ENCODE measurements around the gene PIGM. TPM values are rescaled to one million over a fixed set of nuclear protein-coding genes. Genes with fewer than 3 reads are reported as not detected.

PIGM gene
- total and polyA plus RNA-seq, 7 experiments from 2014 or later, result 4.0 to 11.4 (median 5.0) TPM

DNA sequence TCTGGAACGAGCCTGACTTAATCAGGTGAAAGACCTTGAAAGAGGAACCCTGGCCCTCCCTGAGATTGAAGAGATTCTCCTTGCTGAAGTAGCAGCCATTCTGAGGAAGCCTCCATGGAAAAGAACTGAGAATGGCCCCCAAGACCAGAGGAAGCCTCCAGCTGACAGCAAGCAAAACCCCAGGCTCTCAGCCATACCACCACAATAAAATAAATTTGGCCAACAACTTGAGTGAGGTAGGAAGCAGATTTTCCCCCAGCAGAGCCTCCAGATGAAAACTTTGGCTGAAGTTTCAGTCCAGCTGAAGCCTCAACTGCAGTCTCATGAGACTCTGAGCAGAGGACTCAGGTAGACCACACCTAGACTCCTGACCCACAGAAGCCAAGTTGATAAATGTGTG is 43.8 kb downstream of the PIGM start:
- ChIA-PET POLR2A (interaction anchor here (1.0 kb wide), 1 partner anchor 9 kb away, joined by 3 read pairs; no protein-coding TSS in a partner anchor), CTCF (no interaction called here)
- Mint-ChIP-seq H3K9me3 (no peaks in the 10 kb centered on the region), H3K4me1 (peaks cover 0 to 8% (median 7%) of the 10 kb centered on the region in 7 donors), H3K27ac (no peak overlapping the region), H3K27me3 (peaks cover 8 to 31% (median 15%) of the 10 kb centered on the region in 5 donors), H3K4me3 (no peak overlapping the region), H3K36me3 (no peaks in the 10 kb centered on the region)
- Histone ChIP-seq H3K27me3 (ENCODE audit: control insufficient read depth in 2 of 2, insufficient read depth in 2 of 2, low read length in 2 of 2) (no peaks in the 10 kb centered on the region), H3K27ac (ENCODE audit: low read depth, low read length) (no peak overlapping the region), H3K36me3 (ENCODE audit: control insufficient read depth in 2 of 3, insufficient read depth in 3 of 3, low read length in 3 of 3) (no peaks in the 10 kb centered on the region), H3K4me1 (ENCODE audit: control insufficient read depth in 2 of 2, insufficient read depth in 2 of 2, low read length in 2 of 2) (no peaks in the 10 kb centered on the region), H3K9me3 (ENCODE audit: control insufficient read depth in 2 of 3, low read length in 3 of 3) (no peaks in the 10 kb centered on the region), H3K4me3 (ENCODE audit: low read length) (no peak overlapping the region)
- intact Hi-C loops (cut with micrococcal nuclease), result no loop called here
- DNase-seq (no peak), ATAC-seq (no peak)

DNA sequence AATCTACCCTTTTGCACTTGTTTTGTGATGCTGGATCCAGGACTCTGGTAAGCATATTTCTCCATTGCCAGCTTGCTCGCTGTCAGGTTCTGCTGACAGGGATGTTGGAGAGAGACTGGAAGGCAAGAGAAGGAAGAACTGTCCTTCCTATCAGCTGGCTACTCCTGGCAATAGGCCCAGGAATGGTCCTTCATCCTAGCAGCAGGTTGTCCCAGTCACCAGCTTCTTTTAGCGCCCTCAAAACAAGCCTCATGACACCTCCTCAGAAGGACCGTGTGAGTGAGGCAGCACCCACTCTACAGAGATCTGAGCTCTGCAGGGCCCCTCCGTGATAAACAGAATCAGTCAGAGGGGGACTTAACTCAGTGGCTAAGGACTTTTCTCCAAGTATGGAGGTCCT is 44.6 kb downstream of the PIGM start:
- peaks cover 0 to 8% (median 7%) of the 10 kb centered on the region in 7 donors for H3K4me1 Mint-ChIP-seq
- ChIA-PET CTCF (no interaction called here), POLR2A (no interaction called here)
- peaks cover 13 to 32% (median 18%) of the 10 kb centered on the region in 5 donors for H3K27me3 Mint-ChIP-seq
- Histone ChIP-seq H3K27ac (ENCODE audit: low read depth, low read length) (no peak overlapping the region), H3K9me3 (ENCODE audit: control insufficient read depth in 2 of 3, low read length in 3 of 3) (no peaks in the 10 kb centered on the region), H3K36me3 (ENCODE audit: control insufficient read depth in 2 of 3, insufficient read depth in 3 of 3, low read length in 3 of 3) (no peaks in the 10 kb centered on the region), H3K27me3 (ENCODE audit: control insufficient read depth in 2 of 2, insufficient read depth in 2 of 2, low read length in 2 of 2) (no peaks in the 10 kb centered on the region), H3K4me1 (ENCODE audit: control insufficient read depth in 2 of 2, insufficient read depth in 2 of 2, low read length in 2 of 2) (no peaks in the 10 kb centered on the region), H3K4me3 (ENCODE audit: low read length) (no peak overlapping the region)
- H3K9me3 Mint-ChIP-seq, result no peaks in the 10 kb centered on the region
- no peak for ATAC-seq
- DNase-seq, result no peak
- H3K27ac Mint-ChIP-seq, result no peak overlapping the region
- H3K36me3 Mint-ChIP-seq, result no peaks in the 10 kb centered on the region
- H3K4me3 Mint-ChIP-seq, result no peak overlapping the region
- intact Hi-C loops (cut with micrococcal nuclease), result no loop called here

DNA sequence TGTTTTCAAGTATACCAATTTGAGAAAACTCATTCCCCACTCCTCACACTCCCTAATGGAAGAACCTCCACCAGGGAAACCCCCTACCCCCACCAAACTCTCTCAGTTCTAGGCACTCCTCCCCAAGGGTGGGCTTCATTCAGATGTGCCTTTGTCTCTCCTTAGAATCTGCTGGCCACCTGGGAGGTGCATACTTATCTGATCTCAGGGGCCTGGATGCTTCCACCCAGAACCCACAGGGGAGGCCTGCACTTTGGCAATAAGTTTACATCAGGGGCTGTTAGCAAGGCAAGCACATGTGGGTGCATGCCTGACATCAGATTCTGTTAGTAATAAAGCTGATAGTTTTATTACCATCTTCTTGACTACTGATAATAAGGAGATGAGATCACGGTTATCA is 45.3 kb downstream of the PIGM start:
- Histone ChIP-seq H3K27ac (ENCODE audit: low read depth, low read length) (no peak overlapping the region), H3K9me3 (ENCODE audit: control insufficient read depth in 2 of 3, low read length in 3 of 3) (no peaks in the 10 kb centered on the region), H3K36me3 (ENCODE audit: control insufficient read depth in 2 of 3, insufficient read depth in 3 of 3, low read length in 3 of 3) (no peaks in the 10 kb centered on the region), H3K4me3 (ENCODE audit: low read length) (no peak overlapping the region), H3K4me1 (ENCODE audit: control insufficient read depth in 2 of 2, insufficient read depth in 2 of 2, low read length in 2 of 2) (no peaks in the 10 kb centered on the region), H3K27me3 (ENCODE audit: control insufficient read depth in 2 of 2, insufficient read depth in 2 of 2, low read length in 2 of 2) (no peaks in the 10 kb centered on the region)
- ATAC-seq (no peak), DNase-seq (no peak)
- Mint-ChIP-seq H3K27me3 (peaks cover 13 to 33% (median 24%) of the 10 kb centered on the region in 5 donors), H3K9me3 (no peaks in the 10 kb centered on the region), H3K27ac (no peak overlapping the region), H3K4me1 (peaks cover 0 to 5% (median 3%) of the 10 kb centered on the region in 7 donors), H3K4me3 (no peak overlapping the region), H3K36me3 (peaks cover 0 to 3% (median 0%) of the 10 kb centered on the region in 5 donors)
- CTCF ChIA-PET, result no interaction called here
- POLR2A ChIA-PET, result no interaction called here
- intact Hi-C loops (cut with micrococcal nuclease), result no loop called here

DNA sequence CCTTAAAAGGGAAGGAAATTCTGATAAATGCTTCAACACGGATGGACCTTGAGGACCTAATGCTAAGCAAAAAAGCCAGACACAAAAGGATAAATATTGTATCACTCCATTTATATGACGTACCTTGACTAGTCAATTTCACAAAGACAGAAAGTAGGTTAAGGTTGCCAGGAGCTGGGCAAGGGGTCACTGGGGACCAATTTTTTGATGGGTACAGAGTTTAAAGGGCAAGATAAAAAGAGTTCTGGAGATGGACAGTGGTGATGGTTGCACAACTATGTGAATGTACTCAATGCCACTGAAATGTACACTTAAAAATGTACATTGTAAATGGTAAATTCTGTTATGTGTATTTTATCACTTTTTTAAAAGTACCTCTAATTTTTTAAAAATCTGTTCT is 45.7 kb downstream of the PIGM start:
- Histone ChIP-seq H3K27ac (ENCODE audit: low read depth, low read length) (no peak overlapping the region), H3K9me3 (ENCODE audit: control insufficient read depth in 2 of 3, low read length in 3 of 3) (no peaks in the 10 kb centered on the region), H3K36me3 (ENCODE audit: control insufficient read depth in 2 of 3, insufficient read depth in 3 of 3, low read length in 3 of 3) (no peaks in the 10 kb centered on the region), H3K4me3 (ENCODE audit: low read length) (no peak overlapping the region), H3K4me1 (ENCODE audit: control insufficient read depth in 2 of 2, insufficient read depth in 2 of 2, low read length in 2 of 2) (no peaks in the 10 kb centered on the region), H3K27me3 (ENCODE audit: control insufficient read depth in 2 of 2, insufficient read depth in 2 of 2, low read length in 2 of 2) (no peaks in the 10 kb centered on the region)
- intact Hi-C loops (cut with micrococcal nuclease), result no loop called here
- CTCF ChIA-PET, result no interaction called here
- POLR2A ChIA-PET, result no interaction called here
- Mint-ChIP-seq H3K27ac (no peak overlapping the region), H3K4me1 (peaks cover 0 to under 1% (median 0%) of the 10 kb centered on the region in 7 donors), H3K9me3 (no peaks in the 10 kb centered on the region), H3K4me3 (no peak overlapping the region), H3K36me3 (peaks cover 0 to 3% (median 0%) of the 10 kb centered on the region in 5 donors), H3K27me3 (peaks cover 13 to 33% (median 24%) of the 10 kb centered on the region in 5 donors)
- no peak for ATAC-seq
- no peak for DNase-seq

DNA sequence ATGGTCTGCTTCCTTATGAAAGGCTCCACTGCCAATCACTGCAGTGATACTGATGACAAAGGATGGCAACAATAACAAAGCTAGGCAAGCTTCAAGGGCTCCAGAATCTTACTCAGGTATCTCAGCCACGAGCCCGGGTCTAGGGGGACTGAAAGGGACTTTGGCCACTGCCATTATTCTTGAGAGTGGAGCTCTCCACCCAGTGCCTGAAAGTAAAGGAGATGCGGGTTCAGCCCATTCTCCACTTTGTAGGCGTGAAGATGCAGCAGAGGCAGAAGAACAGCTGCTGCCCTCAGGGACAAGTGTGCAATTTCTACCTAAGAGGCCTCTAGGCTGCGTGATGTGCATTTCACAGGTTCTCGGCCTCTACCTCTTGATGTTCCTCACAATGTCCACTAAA is 46.3 kb downstream of the PIGM start:
- CTCF ChIA-PET, result no interaction called here
- H3K27ac Mint-ChIP-seq, result no peak overlapping the region
- POLR2A ChIA-PET, result no interaction called here
- H3K4me3 Mint-ChIP-seq, result no peak overlapping the region
- Histone ChIP-seq H3K27ac (ENCODE audit: low read depth, low read length) (no peak overlapping the region), H3K27me3 (ENCODE audit: control insufficient read depth in 2 of 2, insufficient read depth in 2 of 2, low read length in 2 of 2) (no peaks in the 10 kb centered on the region), H3K4me1 (ENCODE audit: control insufficient read depth in 2 of 2, insufficient read depth in 2 of 2, low read length in 2 of 2) (no peaks in the 10 kb centered on the region), H3K4me3 (ENCODE audit: low read length) (no peak overlapping the region), H3K9me3 (ENCODE audit: control insufficient read depth in 2 of 3, low read length in 3 of 3) (no peaks in the 10 kb centered on the region), H3K36me3 (ENCODE audit: control insufficient read depth in 2 of 3, insufficient read depth in 3 of 3, low read length in 3 of 3) (no peaks in the 10 kb centered on the region)
- intact Hi-C loops (cut with micrococcal nuclease), result no loop called here
- no peaks in the 10 kb centered on the region for H3K4me1 Mint-ChIP-seq
- DNase-seq (no peak), ATAC-seq (no peak)
- no peaks in the 10 kb centered on the region for H3K9me3 Mint-ChIP-seq
- H3K27me3 Mint-ChIP-seq, result peaks cover 13 to 33% (median 25%) of the 10 kb centered on the region in 5 donors
- peaks cover 0 to 3% (median 0%) of the 10 kb centered on the region in 5 donors for H3K36me3 Mint-ChIP-seq

DNA sequence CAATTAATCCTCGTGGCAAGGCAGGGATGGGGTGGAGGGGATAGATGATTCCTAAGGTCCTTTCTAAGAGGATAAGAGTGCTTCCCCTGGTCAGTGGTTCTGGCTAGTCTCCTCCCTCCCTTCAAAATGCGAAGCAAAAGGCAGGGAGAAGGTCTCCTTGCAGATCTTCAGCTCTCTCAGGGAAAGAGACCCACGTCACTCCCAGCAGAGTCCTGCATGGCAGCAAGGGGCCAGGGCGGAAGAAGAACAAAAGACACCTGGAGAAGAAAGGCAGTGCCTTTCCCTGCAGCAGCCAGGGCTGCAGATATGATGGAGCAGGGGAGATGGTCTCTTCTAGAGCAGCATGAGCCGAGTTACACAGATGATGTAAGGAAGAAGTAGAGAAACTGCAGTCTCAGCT is 48.1 kb downstream of the PIGM start:
- H3K9me3 ChIP-seq (ENCODE audit: control insufficient read depth in 2 of 3, low read length in 3 of 3), result no peaks in the 10 kb centered on the region
- no peak overlapping the region for H3K27ac ChIP-seq (ENCODE audit: low read depth, low read length)
- ChIA-PET POLR2A (interaction anchor here (0.7 kb wide), 1 partner anchor 609 kb away, joined by 3 read pairs; no protein-coding TSS in a partner anchor), CTCF (interaction anchor here (0.6 kb wide), 1 partner anchor 49 kb away, joined by 3 read pairs; no protein-coding TSS in a partner anchor)
- H3K9me3 Mint-ChIP-seq, result no peaks in the 10 kb centered on the region
- H3K4me1 ChIP-seq (ENCODE audit: control insufficient read depth in 2 of 2, insufficient read depth in 2 of 2, low read length in 2 of 2), result no peaks in the 10 kb centered on the region
- H3K4me3 Mint-ChIP-seq, result no peak overlapping the region
- H3K36me3 ChIP-seq (ENCODE audit: control insufficient read depth in 2 of 3, insufficient read depth in 3 of 3, low read length in 3 of 3), result no peaks in the 10 kb centered on the region
- peaks cover 21 to 44% (median 29%) of the 10 kb centered on the region in 5 donors for H3K27me3 Mint-ChIP-seq
- H3K27ac Mint-ChIP-seq, result no peak overlapping the region
- no peaks in the 10 kb centered on the region for H3K27me3 ChIP-seq (ENCODE audit: control insufficient read depth in 2 of 2, insufficient read depth in 2 of 2, low read length in 2 of 2)
- intact Hi-C loops (cut with micrococcal nuclease), result no loop called here
- H3K36me3 Mint-ChIP-seq, result peaks cover 0 to 3% (median 0%) of the 10 kb centered on the region in 5 donors
- no peaks in the 10 kb centered on the region for H3K4me1 Mint-ChIP-seq
- ATAC-seq, result no peak
- H3K4me3 ChIP-seq (ENCODE audit: low read length), result no peak overlapping the region
- DNase-seq, result no peak

DNA sequence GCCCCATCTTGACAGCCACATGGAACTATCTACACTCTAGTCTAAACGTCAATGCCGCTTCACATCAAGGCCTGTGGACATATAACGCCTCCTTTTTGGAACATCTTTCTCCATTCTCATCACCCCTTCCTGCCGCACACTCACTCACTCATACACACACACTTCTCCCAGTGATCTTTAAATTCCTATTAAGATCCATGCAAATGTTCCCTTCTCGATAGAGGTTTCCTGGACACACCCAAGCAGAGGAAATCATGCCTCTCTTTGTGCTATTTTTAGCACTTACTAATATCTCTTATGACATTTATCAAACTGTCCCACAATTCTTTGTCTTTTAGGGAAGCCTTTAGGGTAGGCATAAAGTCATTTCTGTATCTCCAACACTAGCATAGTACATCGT is 49.5 kb downstream of the PIGM start:
- Mint-ChIP-seq H3K27me3 (peaks cover 23 to 48% (median 33%) of the 10 kb centered on the region in 5 donors), H3K4me1 (no peaks in the 10 kb centered on the region), H3K36me3 (peaks cover 0 to 3% (median 0%) of the 10 kb centered on the region in 5 donors), H3K9me3 (no peaks in the 10 kb centered on the region), H3K27ac (no peak overlapping the region), H3K4me3 (no peak overlapping the region)
- Histone ChIP-seq H3K36me3 (ENCODE audit: control insufficient read depth in 2 of 3, insufficient read depth in 3 of 3, low read length in 3 of 3) (no peaks in the 10 kb centered on the region), H3K4me3 (ENCODE audit: low read length) (no peak overlapping the region), H3K9me3 (ENCODE audit: control insufficient read depth in 2 of 3, low read length in 3 of 3) (no peaks in the 10 kb centered on the region), H3K27ac (ENCODE audit: low read depth, low read length) (no peak overlapping the region), H3K27me3 (ENCODE audit: control insufficient read depth in 2 of 2, insufficient read depth in 2 of 2, low read length in 2 of 2) (no peaks in the 10 kb centered on the region), H3K4me1 (ENCODE audit: control insufficient read depth in 2 of 2, insufficient read depth in 2 of 2, low read length in 2 of 2) (no peaks in the 10 kb centered on the region)
- CTCF ChIA-PET, result no interaction called here
- ATAC-seq (no peak), DNase-seq (no peak)
- POLR2A ChIA-PET, result no interaction called here
- intact Hi-C loops (cut with micrococcal nuclease), result no loop called here
